H9 (cell line): ENCODE results near the gene BCAS1. TPM values are rescaled to one million over a fixed set of nuclear protein-coding genes. Genes with fewer than 3 reads are reported as not detected.

Experiments used
- DNase-seq: peaks from one replicate; pipeline ENCODE4 v3.0.0-alpha.2; 2017
- H2AFZ ChIP-seq: one replicate; pipeline ENCODE4 v1.6.1; 2013; ENCODE audit warnings: mild to moderate bottlenecking, low read length, control low read depth, moderate library complexity
- H2AK5ac ChIP-seq: 2 replicates; pipeline ENCODE4 v1.6.1; 2013; ENCODE audit warnings: low read length, control low read depth, mixed read lengths; ENCODE audit not compliant: insufficient read length
- H2BK120ac ChIP-seq: one replicate; pipeline ENCODE4 v1.6.1; 2013; ENCODE audit warnings: low read depth, mild to moderate bottlenecking, low read length, control low read depth, inconsistent platforms; ENCODE audit not compliant: poor library complexity, severe bottlenecking
- H2BK12ac ChIP-seq: 2 replicates; pipeline ENCODE4 v1.6.1; 2013; ENCODE audit warnings: low read length, control low read depth, mixed read lengths, low read depth; ENCODE audit not compliant: insufficient read length
- H2BK15ac ChIP-seq: 2 replicates; pipeline ENCODE4 v1.6.1; 2013; ENCODE audit warnings: low read depth, low read length, control low read depth
- H2BK20ac ChIP-seq: one replicate; pipeline ENCODE4 v1.6.1; 2013; ENCODE audit warnings: low read depth, mild to moderate bottlenecking, low read length, control low read depth, inconsistent platforms; ENCODE audit not compliant: poor library complexity, severe bottlenecking
- H2BK5ac ChIP-seq: 2 replicates; pipeline ENCODE4 v1.6.1; 2013; ENCODE audit warnings: low read length, control low read depth, mixed read lengths; ENCODE audit not compliant: insufficient read length
- H3K14ac ChIP-seq: 2 replicates; pipeline ENCODE4 v1.6.1; 2013; ENCODE audit warnings: low read length, control low read depth; ENCODE audit not compliant: insufficient read depth
- H3K18ac ChIP-seq: 2 replicates; pipeline ENCODE4 v1.6.1; 2013; ENCODE audit warnings: low read depth, mild to moderate bottlenecking, mixed read lengths, low read length, control low read depth; ENCODE audit not compliant: insufficient read length
- H3K23ac ChIP-seq: 2 replicates; pipeline ENCODE4 v1.6.1; 2013; ENCODE audit warnings: low read length, control low read depth, mixed read lengths, low read depth; ENCODE audit not compliant: insufficient read length
- H3K23me2 ChIP-seq: 2 replicates; pipeline ENCODE4 v1.6.1; 2013; ENCODE audit warnings: low read depth, mild to moderate bottlenecking, mixed read lengths, low read length, control low read depth; ENCODE audit not compliant: insufficient read length, poor library complexity, severe bottlenecking
- H3K27ac ChIP-seq: 2 replicates; pipeline ENCODE4 v1.5.1; 2013; ENCODE audit warnings: low read length, control low read depth, mixed read lengths, low read depth; ENCODE audit not compliant: insufficient read length
- H3K27me3 ChIP-seq: 2 replicates; pipeline ENCODE4 v1.6.1; 2013; ENCODE audit warnings: low read length, control low read depth, inconsistent platforms; ENCODE audit not compliant: insufficient read depth
- H3K4ac ChIP-seq: 2 replicates; pipeline ENCODE4 v1.6.1; 2013; ENCODE audit warnings: low read depth, mild to moderate bottlenecking, control low read depth, inconsistent platforms, low read length, moderate library complexity
- H3K4me1 ChIP-seq: 2 replicates; pipeline ENCODE4 v1.6.1; 2013; ENCODE audit warnings: low read length, control low read depth, inconsistent platforms; ENCODE audit not compliant: insufficient read depth
- H3K4me2 ChIP-seq: 2 replicates; pipeline ENCODE4 v1.6.1; 2013; ENCODE audit warnings: low read length, control low read depth, mixed read lengths; ENCODE audit not compliant: insufficient read length, insufficient read depth
- H3K56ac ChIP-seq: 2 replicates; pipeline ENCODE4 v1.6.1; 2013; ENCODE audit warnings: low read depth, mild to moderate bottlenecking, mixed read lengths, low read length, control low read depth; ENCODE audit not compliant: insufficient read length
- H3K79me1 ChIP-seq: 2 replicates; pipeline ENCODE4 v1.6.1; 2013; ENCODE audit warnings: low read depth, mild to moderate bottlenecking, moderate library complexity, low read length, control low read depth, inconsistent platforms; ENCODE audit not compliant: insufficient read depth, poor library complexity, severe bottlenecking
- H3K79me2 ChIP-seq: 2 replicates; pipeline ENCODE4 v1.6.1; 2013; ENCODE audit warnings: low read length, control low read depth, inconsistent platforms; ENCODE audit not compliant: insufficient read depth
- H3K9ac ChIP-seq: 2 replicates; pipeline ENCODE4 v1.6.1; 2013; ENCODE audit warnings: low read length, control low read depth, mixed read lengths; ENCODE audit not compliant: insufficient read length; ENCODE audit errors: extremely low read depth
- H3K9me3 ChIP-seq: one replicate; pipeline ENCODE4 v1.6.1; 2013; ENCODE audit warnings: low read depth, low read length, inconsistent platforms; ENCODE audit not compliant: control insufficient read depth
- H3T11ph ChIP-seq: one replicate; pipeline ENCODE4 v1.6.1; 2013; ENCODE audit warnings: mild to moderate bottlenecking, low read length, control low read depth, inconsistent platforms
- H4K20me1 ChIP-seq: one replicate; pipeline ENCODE4 v1.6.1; 2013; ENCODE audit not compliant: control insufficient read depth, insufficient read length, insufficient read depth
- H4K5ac ChIP-seq: 2 replicates; pipeline ENCODE4 v1.6.1; 2013; ENCODE audit warnings: low read depth, mild to moderate bottlenecking, mixed read lengths, low read length, control low read depth; ENCODE audit not compliant: insufficient read length
- H4K8ac ChIP-seq: replicated peaks from 2 replicates; pipeline ENCODE4 v1.6.1; 2013; ENCODE audit warnings: low read length, control low read depth, mixed read lengths, low read depth; ENCODE audit not compliant: insufficient read length
- H4K91ac ChIP-seq: 2 replicates; pipeline ENCODE4 v1.6.1; 2013; ENCODE audit warnings: low read depth, mild to moderate bottlenecking, moderate library complexity, mixed read lengths, low read length, control low read depth; ENCODE audit not compliant: insufficient read length
- H3K27ac Mint-ChIP-seq, 3 experiments: 2 replicates in 2 of 3; 3 replicates in 1 of 3; pipeline ENCODE4 v1.8.0; 2020 to 2021; ENCODE audit warnings: mixed read lengths in 3 of 3, mild to moderate bottlenecking in 1 of 3, moderate library complexity in 1 of 3
- H3K27me3 Mint-ChIP-seq: 2 replicates; pipeline ENCODE4 v1.8.0; 2021; ENCODE audit warnings: low read depth, mild to moderate bottlenecking, moderate library complexity, mixed read lengths
- H3K36me3 Mint-ChIP-seq, 3 experiments: 2 replicates in 2 of 3; 3 replicates in 1 of 3; pipeline ENCODE4 v1.8.0; 2020 to 2021; ENCODE audit warnings: low read depth in 3 of 3, mixed read lengths in 3 of 3; ENCODE audit not compliant: insufficient read depth in 1 of 3
- H3K4me1 Mint-ChIP-seq, 2 experiments: 2 replicates each; pipeline ENCODE4 v1.8.0; 2020; ENCODE audit warnings: mixed read lengths in 2 of 2
- H3K4me3 Mint-ChIP-seq, 2 experiments: 2 replicates in 1 of 2; 3 replicates in 1 of 2; pipeline ENCODE4 v1.8.0; 2020 to 2021; ENCODE audit warnings: mild to moderate bottlenecking in 2 of 2, mixed read lengths in 2 of 2, moderate library complexity in 1 of 2
- H3K9me3 Mint-ChIP-seq, 2 experiments: 2 replicates in 1 of 2; 3 replicates in 1 of 2; pipeline ENCODE4 v1.8.0; 2020; ENCODE audit warnings: mild to moderate bottlenecking in 2 of 2, mixed read lengths in 2 of 2, moderate library complexity in 1 of 2
- WGBS: extraction: QIAGEN DNeasy Blood & Tissue Kit; methylation state at CpG from one replicate; pipeline ENCODE4 v1.1.7; 2013; ENCODE audit warnings: missing lambda C conversion rate, low lambda C conversion rate, mixed read lengths; ENCODE audit not compliant: insufficient read length; ENCODE audit errors: extremely low coverage; 5-methylcytosine and 5-hydroxymethylcytosine counted together
- total RNA-seq: library from RNA; stranded (reverse); gene quantifications from 2 replicates; pipeline ENCODE4 v1.2.1, GENCODE V29; 2021
- TF ChIP-seq, protein P1 (sequence below): fragments of 200-600 bp; sonication (generic); conservative IDR thresholded peaks from 3 replicates; pipeline ENCODE4 v1.8.0; 2021; ENCODE audit warnings: antibody characterized with exemption, mild to moderate bottlenecking

The BCAS1 gene
- total RNA-seq, 1 experiment from 2014 or later: 0.15 TPM

DNA sequence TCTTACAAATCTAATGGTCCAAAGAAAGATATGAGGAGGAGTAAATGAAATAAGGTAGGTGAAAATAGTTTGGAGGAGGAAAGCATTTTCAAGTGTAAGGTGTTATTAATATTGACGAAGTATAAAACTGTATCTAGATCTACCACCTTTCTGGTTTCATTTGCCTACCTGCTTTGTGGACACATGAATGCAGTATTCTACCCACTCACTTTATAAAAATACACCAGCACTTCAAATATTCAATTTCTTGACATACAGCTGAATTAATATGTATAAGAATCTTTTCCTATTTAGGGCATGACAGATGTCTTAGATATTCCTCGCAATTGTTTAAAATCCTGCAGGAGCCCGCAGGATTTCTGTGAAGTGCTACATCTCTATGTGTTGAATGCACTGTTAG, 108.0 kb downstream of the BCAS1 start:
- Histone ChIP-seq H2BK5ac (no peak overlapping the region), H3K9ac (no peak overlapping the region), H3K56ac (no peak overlapping the region), H3K18ac (no peak overlapping the region), H2BK12ac (no peak overlapping the region), H4K5ac (no peak overlapping the region), H2BK20ac (no peak overlapping the region), H3K14ac (no peak overlapping the region), H4K91ac (no peak overlapping the region), H2BK120ac (no peak overlapping the region), H3T11ph (no peak overlapping the region), H3K79me1 (no peaks in the 10 kb centered on the region), H2AK5ac (no peak overlapping the region), H3K27ac (no peak overlapping the region), H3K4me1 (peaks cover 6% of the 10 kb centered on the region; the same call in 1 of the 2 replicates), H3K23ac (no peak overlapping the region), H2AFZ (no peak overlapping the region), H4K8ac (no peak overlapping the region), H3K79me2 (no peaks in the 10 kb centered on the region), H3K23me2 (no peaks in the 10 kb centered on the region), H2BK15ac (no peak overlapping the region), H3K27me3 (no peaks in the 10 kb centered on the region), H3K9me3 (no peaks in the 10 kb centered on the region), H3K4ac (no peak overlapping the region), H3K4me2 (no peak overlapping the region), H4K20me1 (no peaks in the 10 kb centered on the region)
- H3K4me1 Mint-ChIP-seq: peaks cover 12 to 13% of the 10 kb centered on the region in 2 experiments; a peak in 3 of 4 replicates
- no peak overlapping the region for H3K27ac Mint-ChIP-seq
- DNase-seq: no peak
- no peaks in the 10 kb centered on the region for H3K27me3 Mint-ChIP-seq
- peaks cover 0 to 2% of the 10 kb centered on the region in 2 experiments; a peak in 1 of 5 replicates for H3K9me3 Mint-ChIP-seq
- WGBS: no CpG with 5 or more reads among the region's 3 CpGs
- H3K4me3 Mint-ChIP-seq: no peak overlapping the region
- no peaks in the 10 kb centered on the region for H3K36me3 Mint-ChIP-seq
- TF ChIP-seq, protein P1, sequence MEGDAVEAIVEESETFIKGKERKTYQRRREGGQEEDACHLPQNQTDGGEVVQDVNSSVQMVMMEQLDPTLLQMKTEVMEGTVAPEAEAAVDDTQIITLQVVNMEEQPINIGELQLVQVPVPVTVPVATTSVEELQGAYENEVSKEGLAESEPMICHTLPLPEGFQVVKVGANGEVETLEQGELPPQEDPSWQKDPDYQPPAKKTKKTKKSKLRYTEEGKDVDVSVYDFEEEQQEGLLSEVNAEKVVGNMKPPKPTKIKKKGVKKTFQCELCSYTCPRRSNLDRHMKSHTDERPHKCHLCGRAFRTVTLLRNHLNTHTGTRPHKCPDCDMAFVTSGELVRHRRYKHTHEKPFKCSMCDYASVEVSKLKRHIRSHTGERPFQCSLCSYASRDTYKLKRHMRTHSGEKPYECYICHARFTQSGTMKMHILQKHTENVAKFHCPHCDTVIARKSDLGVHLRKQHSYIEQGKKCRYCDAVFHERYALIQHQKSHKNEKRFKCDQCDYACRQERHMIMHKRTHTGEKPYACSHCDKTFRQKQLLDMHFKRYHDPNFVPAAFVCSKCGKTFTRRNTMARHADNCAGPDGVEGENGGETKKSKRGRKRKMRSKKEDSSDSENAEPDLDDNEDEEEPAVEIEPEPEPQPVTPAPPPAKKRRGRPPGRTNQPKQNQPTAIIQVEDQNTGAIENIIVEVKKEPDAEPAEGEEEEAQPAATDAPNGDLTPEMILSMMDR: no peak
